HUDEP-2 (cell line): ENCODE results near the gene SATB2.

ENCODE experiments used
- DNase-seq, 76 experiments: peaks; one replicate each; lab custom pipeline; 2025; ENCODE audit not compliant: unreplicated experiment in 76 of 76; lab: John Stamatoyannopoulos, UW

Gene SATB2

DNA sequence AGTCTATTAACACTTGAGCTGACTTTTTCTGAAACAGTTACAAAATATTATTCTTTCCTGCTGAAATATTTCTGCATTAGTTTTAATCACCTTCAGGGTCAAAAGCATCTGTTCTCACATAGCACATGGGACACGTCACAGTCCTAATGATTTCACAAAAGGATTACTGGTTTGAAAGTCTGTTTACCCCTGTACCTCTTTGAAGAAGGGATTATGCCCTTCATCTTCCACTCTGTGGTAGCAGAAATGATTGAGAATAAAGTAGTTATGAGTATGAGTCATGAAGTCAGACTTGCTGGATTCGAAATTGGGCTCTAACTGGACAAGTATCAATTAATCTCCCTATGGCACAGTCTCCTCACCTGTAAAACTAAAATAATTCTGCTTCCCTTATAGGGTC lies 121.2 kb downstream of the SATB2 start:
- peak in 7 of 76 experiments; percentile 4 to 20 (median 10) for DNase-seq

DNA sequence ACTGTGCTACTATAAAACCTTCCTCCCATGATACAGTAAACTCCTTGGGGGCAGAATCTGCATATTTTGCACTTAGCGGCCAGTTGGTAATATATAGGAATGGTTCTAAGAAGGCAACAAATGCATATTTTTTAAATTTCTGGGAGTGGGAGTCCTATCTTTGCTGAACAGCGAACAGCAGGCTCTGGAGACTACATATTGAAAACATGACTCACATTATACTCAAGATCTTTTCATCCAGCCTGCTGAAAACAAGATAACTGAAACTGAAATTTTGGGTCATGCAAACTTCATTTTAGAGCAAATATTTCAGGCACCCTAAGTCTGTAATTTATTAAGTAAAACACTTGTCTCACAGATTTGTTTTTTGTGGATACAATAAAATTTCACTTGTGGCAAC lies 122.2 kb downstream of the SATB2 start:
- peak in 27 of 76 experiments; percentile 1 to 71 (median 31) for DNase-seq

DNA sequence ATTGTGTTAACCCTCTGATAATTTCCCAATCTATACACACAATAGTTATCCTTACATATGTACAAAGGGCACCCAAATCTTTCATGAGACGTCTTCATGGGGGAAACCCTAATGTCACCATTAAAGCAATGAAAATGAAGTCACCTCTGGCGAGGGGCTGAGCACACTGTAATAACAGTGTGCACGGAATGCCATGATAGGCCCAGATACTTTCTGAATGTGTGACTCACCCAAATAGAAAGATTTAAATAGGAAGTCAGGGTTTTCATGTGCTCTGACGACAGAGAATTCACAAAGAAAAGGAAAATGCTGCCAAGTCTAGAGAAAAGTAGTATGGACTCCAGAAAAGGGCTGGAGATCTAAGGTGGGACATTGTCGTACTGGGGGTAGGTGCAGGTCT lies 128.3 kb downstream of the SATB2 start:
- no peak for DNase-seq

GRCh38 chr2:199329031-199329430 lies 128.7 kb downstream of the SATB2 start:
- DNase-seq = no peak

GRCh38 chr2:199325881-199326280 lies 131.9 kb downstream of the SATB2 start:
- DNase-seq = no peak

DNA sequence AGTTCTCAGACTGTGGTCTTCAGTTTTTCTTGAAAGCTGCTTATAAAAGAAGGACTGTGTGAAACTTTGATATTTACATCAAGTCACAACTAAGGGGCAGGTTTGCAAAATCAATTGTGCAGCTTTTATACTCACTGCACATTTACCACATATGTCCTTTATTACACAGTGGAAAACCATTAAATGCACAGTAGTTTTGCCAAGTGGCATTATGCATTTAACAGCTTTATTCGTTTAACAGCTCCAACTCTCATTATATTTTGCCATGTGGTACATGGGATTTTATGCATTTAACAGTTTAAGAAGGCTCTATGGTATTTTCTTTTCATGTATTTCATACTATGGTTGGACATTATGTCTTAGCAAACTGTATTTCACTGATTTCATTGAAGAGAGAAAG lies 135.6 kb downstream of the SATB2 start:
- no peak for DNase-seq

- DNase-seq = no peak
Measured at GRCh38 chr2:199317646-199318045, 140.1 kb downstream of the SATB2 start.

GRCh38 chr2:199316851-199317250 lies 140.9 kb downstream of the SATB2 start:
- DNase-seq = no peak

- peak in 48 of 76 experiments; percentile 1 to 51 (median 19) for DNase-seq
Measured at GRCh38 chr2:199315299-199316179, 142.2 kb downstream of the SATB2 start.

- DNase-seq = no peak
Measured at GRCh38 chr2:199312931-199313330, 144.8 kb downstream of the SATB2 start.

DNA sequence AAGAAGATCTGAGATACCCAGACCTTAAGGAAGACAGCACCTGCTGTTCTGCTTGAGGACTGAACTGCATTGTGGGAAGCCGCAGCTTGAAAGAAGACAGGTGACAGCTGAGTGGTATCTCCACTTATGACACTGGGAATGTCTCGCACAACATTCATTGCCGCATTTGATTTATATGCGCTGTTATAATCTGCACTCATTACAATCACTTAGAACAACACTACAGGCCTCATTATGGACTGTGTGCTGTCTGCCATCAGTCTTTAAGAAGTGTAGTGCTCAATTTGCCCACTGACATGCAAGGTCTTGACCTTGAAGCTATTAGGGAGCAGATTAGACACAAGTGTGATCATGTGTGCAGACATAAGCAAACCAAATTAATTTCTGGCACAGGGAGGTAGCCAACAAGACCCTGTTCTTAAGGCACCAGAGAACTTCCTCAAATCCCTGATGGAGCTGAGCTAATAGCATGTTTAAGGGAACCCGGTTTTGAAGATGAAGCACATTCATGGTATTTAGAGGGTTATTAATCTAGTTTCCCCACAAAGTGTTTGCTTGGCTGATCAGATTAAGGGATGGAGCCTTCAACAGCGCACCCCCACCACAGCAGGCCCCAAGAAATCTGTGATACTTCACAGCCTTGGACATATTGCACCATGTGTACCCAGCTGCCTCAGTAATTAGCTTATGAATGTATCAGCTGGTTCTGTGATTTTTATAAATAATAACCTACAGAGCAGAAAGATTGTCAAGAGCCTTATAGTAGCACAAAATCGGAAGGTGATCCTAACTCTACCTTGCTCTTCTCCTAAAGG lies 146.8 kb downstream of the SATB2 start:
- DNase-seq = no peak

GRCh38 chr2:199309973-199310372 lies 147.8 kb downstream of the SATB2 start:
- no peak for DNase-seq

DNA sequence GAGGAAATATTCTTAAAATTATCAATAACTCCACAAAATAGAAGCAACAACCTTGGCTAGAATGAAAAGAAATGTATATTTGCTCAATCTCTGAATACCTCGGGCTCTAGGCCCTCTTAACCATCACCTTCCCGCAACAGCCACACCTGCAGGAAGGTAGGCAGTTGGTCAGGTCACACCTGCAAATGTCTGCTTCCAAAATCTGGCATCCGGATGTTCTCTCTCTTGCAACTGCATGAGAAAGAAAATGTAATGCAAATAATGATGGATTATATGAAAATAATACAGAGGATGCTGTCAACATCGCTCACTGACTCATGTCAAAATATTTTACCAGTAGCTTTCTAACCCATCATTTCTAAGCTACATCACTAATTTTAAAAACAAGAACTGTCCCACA lies 148.3 kb downstream of the SATB2 start:
- no peak for DNase-seq

DNA sequence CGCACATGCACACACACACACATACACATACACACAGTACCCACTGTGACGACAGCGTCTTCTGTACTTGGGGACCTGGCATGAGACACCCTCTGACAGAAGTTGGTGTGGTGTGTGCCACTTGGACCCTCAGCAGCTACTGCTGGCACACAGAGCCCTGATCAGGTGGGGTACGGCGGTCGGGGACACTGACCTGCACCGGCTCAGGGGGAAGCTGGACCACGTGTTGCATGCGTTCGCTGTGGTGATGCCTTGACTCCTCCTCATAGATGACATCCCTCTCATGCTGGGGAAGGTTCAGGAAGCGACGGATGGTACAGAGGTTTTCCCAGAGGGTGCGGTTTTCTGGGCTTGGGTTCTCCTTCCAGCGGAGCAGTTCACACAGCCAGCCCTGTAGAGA lies 149.2 kb downstream of the SATB2 start:
- DNase-seq = no peak

DNA sequence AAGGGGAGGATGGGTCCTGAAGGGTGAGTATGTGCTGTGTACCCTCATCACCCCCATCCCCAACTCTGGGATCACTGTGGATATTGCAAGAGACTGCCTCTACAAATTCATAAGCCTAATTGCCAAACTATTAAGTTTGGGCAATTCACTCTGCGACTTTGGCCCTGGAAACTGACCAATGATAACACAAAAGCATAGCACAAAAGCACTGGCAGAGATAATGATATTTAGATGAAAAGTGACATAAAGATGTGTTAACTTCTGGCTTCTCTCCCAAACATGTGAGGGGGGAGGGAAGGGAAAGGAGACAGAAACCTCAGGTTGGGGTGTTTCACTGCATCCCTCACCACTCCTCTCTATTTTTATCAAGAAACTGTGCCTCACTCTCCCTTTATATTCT lies 150.3 kb downstream of the SATB2 start:
- no peak for DNase-seq

GRCh38 chr2:199306116-199306515 lies 151.6 kb downstream of the SATB2 start:
- DNase-seq = no peak

DNA sequence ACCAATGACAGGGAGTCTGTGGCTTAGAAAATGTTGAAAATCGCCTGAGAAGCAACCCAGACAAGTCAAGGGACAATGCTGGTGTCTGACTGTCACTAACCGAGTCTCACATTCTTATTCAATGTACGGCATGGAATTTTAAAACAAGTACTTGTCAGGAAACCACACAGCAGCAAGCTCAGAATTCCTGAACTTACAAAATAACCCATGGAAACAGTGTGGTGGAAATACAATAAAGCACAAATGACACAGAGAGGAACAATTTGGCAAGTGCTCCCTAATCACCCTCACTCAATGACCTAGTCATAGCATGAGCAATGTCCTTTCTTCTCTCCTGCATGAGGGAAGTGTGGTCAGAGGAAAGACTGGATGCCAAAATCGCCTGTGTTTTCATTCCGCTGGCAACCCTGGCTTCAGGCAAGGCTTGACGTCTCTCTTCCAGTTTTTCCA lies 154.0 kb downstream of the SATB2 start:
- DNase-seq = no peak

DNA sequence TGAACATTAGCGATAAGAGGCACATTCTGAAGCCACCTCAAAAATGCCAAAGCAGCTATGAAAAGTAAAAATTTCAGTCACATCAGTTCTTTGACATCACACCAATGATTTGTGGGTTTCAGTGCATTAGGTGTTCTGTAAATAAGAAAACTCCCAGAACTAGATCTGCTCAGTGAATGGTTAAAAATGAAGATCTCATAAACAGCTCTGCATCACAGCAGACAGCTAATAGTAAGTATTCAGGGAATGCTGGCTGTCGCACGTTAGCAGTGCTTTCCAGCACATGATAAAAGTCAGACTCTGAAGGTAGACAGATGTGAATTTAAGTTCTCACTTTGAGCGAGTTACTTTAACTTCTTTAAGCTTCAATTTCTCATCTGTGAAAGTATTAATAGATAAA lies 154.9 kb downstream of the SATB2 start:
- DNase-seq = no peak

GRCh38 chr2:199288424-199288823 lies 169.3 kb downstream of the SATB2 start:
- no peak for DNase-seq

DNA sequence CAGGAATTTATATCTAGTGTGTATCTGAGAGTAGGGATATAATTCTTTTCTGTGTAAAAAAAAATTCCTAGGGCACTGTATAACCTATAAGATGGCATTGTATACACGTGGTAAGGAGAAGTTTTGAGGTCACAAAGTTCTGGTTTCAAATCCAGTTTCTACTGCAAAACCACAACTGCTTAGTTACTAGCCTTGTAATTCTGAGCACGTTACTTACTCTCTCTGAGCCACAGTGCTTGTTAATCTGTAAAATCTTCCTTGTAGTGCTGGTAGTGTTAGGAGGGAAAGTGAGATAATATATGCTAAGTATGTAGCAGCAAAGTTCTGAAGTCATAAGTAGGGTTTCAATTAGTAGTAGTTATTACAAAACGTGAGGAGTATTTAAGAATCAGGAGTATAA lies 175.4 kb downstream of the SATB2 start:
- DNase-seq = no peak

- DNase-seq = no peak
Measured at GRCh38 chr2:199279146-199279545, 178.6 kb downstream of the SATB2 start.

GRCh38 chr2:199278099-199278498 lies 179.6 kb downstream of the SATB2 start:
- no peak for DNase-seq
